Effector memory CD4-positive, alpha-beta T cell (primary cell): ENCODE data around the gene SMARCD2.
"Not testable (repeated sequence)": the region's sequence is repeated elsewhere in the genome, so short reads cannot be mapped to it uniquely, and the experiment has no call there.

Source experiments
- DNase-seq, 3 donors: peaks; one replicate each; pipeline ENCODE4 v3.0.0-alpha.2; 2020
- H3K27ac ChIP-seq: 2 replicates; pipeline ENCODE4 v1.7.0; 2013; ENCODE audit warnings: mild to moderate bottlenecking, low read length, moderate library complexity; ENCODE audit not compliant: insufficient read depth, poor library complexity, severe bottlenecking
- H3K27me3 ChIP-seq: replicated peaks from 2 replicates; pipeline ENCODE4 v1.7.0; 2013; ENCODE audit warnings: mild to moderate bottlenecking, low read length; ENCODE audit not compliant: insufficient read depth, control insufficient read depth, poor library complexity, severe bottlenecking
- H3K36me3 ChIP-seq: 2 replicates; pipeline ENCODE4 v1.7.0; 2013; ENCODE audit warnings: mild to moderate bottlenecking, low read length, moderate library complexity; ENCODE audit not compliant: control insufficient read depth, insufficient read depth
- H3K4me1 ChIP-seq: 2 replicates; pipeline ENCODE4 v1.7.0; 2013; ENCODE audit warnings: low read length, mild to moderate bottlenecking; ENCODE audit not compliant: control insufficient read depth, insufficient read depth, poor library complexity, severe bottlenecking
- H3K4me3 ChIP-seq: 2 replicates; pipeline ENCODE4 v1.7.0; 2013; ENCODE audit warnings: low read length, low read depth, mild to moderate bottlenecking; ENCODE audit not compliant: insufficient read depth, poor library complexity, severe bottlenecking
- H3K9me3 ChIP-seq: 2 replicates; pipeline ENCODE4 v1.7.0; 2013; ENCODE audit warnings: mild to moderate bottlenecking, low read length, moderate library complexity; ENCODE audit not compliant: control insufficient read depth

The SMARCD2 gene

DNA sequence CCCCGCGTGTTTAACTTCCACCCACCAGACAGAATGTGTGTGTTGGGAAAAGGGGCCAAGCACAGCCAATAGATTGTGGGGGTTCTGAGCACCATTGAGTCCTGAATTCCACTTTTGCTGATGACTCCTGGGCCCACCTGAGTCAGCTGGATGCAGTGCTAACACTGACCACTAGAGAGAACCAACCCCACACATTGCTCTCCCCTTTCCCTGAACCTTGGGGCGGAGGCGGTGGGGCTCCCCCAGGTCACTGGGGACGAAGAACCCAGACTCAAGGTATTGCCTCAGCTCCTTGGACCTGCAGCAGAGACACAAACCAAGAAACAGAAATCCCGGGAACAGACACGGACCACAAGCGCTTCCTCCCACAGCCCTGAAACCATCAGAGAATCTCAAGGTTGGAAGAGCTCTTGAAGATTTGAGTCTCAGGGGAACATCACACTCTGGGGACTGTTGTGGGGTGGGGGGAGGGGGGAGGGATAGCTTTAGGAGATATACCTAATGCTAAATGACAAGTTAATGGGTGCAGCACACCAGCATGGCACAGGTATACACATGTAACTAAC lies 31.7 kb upstream of the SMARCD2 start:
- H3K36me3 ChIP-seq, H3K27me3 ChIP-seq, H3K4me1 ChIP-seq, H3K9me3 ChIP-seq, H3K4me3 ChIP-seq, H3K27ac ChIP-seq, DNase-seq: not testable (repeated sequence)

DNA sequence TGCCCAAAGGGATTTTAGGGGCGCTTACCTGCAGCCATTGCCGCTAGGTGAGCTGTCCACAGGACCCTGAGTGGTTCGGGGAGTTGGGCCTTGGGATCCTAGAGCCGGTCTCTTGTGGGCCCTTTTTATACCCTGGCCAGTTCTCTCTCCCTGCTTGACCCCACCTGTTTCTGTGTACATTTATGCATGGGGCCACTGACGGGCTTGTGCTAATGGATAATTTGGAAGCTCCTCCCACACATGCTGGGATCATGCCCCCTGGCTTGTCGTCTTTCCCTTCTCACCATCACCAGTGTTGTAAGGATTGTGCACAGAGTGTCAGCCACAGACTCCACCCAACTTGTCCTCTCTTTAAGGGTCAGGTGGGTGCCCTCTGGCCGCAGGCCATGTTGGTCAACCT lies 31.1 kb upstream of the SMARCD2 start, which contains the start of gene CSH2:
Gene CSH2 (minus strand): TSS at position 101 of the 400 bp plus-strand sequence. CDS start 63 bp downstream, at position 38.
- H3K36me3 ChIP-seq, DNase-seq, H3K4me1 ChIP-seq: not testable (repeated sequence)

DNA sequence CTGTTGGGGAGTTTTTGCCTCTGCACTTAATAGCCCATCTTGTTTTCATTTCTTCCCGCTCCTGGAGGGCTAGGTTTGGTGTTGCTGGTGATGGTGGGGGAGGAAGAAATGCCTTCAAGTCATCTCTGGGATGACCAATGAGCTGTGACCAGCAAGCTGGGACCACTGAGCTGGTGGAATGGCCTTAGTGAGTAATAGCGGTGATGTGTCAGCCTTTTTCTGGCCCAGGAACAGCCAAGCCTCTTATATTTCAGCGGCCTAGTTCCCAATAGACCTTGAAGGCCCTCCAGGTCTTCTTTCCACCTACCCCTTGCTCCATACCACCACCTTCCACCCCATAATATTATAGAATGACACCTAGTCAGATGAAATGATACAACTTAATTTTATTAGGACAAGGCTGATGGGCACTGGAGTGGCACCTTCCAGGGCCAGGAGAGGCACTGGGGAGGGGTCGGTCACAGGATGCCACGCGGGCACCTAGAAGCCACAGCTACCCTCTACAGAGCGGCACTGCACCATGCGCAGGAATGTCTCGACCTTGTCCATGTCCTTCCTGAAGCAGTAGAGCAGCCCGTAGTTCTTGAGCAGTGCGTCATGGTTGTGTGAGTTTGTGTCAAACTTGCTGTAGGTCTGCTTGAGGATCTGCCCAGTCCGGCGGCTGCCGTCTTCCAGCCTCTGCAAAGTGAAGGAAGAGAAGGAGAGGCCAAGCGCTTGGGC lies 29.3 kb upstream of the SMARCD2 start:
- H3K27ac ChIP-seq, H3K9me3 ChIP-seq, H3K4me3 ChIP-seq, DNase-seq, H3K4me1 ChIP-seq, H3K36me3 ChIP-seq, H3K27me3 ChIP-seq: not testable (repeated sequence)

More for the DNA sequence above, 31.1 kb upstream of the SMARCD2 start, which contains the start of gene CSH2:
- H3K9me3 ChIP-seq, H3K27ac ChIP-seq, H3K27me3 ChIP-seq, H3K4me3 ChIP-seq: not testable (repeated sequence)

DNA sequence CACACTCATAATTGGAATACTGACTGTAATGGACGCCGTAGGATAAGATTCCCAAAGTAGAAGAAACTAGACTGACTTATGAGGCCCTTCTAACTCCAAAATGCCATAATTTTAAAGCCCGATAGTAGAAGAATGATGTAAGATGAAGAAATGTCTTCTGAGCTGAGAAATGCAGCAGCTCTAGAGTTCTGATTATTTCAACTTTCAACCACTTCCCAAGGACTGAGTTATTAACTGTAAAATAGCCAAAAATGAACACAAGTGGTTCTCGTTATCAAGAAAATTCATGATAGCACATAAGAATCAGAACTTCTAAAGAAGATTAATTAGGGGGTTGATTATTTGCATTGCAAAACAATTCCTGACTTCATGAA lies 27.8 kb upstream of the SMARCD2 start:
- H3K4me3 ChIP-seq, H3K36me3 ChIP-seq, H3K27me3 ChIP-seq, DNase-seq, H3K27ac ChIP-seq, H3K9me3 ChIP-seq, H3K4me1 ChIP-seq: not testable (repeated sequence)

DNA sequence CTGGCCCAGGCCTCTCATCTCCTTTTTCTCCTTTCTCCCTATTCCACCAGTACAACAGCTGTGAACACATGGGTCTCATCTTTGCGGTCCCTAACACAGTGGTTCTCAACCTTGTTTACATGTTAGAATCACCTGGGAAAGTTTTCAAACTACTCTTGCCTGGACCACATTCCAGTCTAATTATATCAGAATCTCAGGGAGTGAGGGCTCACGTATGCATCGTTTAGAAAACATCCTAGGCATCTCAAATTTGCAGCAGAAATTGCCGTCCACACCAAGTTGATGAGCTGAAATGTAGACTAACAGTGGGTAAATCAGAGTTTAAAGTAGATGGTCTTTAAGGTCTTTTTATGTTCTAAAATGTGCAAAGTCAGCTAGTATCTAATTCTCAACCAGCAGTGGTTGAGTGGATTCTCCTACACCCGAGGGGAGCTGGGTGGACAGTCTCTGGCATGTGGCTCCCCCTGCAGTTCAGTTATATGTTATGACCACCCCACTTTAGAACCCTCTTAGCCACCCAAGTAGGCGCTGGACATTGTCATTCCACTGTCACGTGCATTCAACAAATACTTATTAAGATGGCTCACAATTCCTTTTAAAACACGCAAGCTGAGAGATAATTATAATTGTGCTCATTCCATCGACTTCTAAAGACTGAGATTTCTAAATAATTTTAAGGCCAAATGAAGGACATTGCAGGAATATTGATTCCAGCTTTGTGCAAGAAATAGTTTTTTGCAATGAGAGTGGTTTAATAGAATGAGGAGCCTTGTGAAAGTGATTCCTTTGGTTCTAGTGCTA lies 27.2 kb upstream of the SMARCD2 start:
- not testable (repeated sequence) for H3K27me3 ChIP-seq, H3K4me3 ChIP-seq, H3K36me3 ChIP-seq, H3K9me3 ChIP-seq, H3K4me1 ChIP-seq, DNase-seq, H3K27ac ChIP-seq

DNA sequence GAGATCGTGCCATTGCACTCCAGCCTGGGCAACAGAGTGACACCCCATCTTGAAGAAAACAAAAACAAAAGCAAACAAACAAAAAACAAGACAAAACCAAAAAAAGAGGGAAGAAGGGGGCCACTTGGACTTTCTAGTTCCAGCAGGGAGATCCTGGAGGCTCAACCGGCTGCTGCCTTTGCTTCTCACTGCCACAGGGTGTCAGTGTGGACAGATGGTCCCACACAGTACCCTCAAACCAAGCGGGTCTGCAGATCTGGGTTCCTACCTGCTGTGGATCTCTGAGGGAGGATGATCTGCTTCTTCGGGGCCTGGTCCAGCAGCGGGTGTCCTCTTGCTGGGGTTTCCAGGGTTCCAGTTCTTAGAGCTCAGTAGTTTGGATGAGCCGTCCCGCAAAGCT lies 24.1 kb upstream of the SMARCD2 start:
- not testable (repeated sequence) for H3K27me3 ChIP-seq, H3K4me3 ChIP-seq, DNase-seq, H3K9me3 ChIP-seq, H3K27ac ChIP-seq, H3K36me3 ChIP-seq, H3K4me1 ChIP-seq

DNA sequence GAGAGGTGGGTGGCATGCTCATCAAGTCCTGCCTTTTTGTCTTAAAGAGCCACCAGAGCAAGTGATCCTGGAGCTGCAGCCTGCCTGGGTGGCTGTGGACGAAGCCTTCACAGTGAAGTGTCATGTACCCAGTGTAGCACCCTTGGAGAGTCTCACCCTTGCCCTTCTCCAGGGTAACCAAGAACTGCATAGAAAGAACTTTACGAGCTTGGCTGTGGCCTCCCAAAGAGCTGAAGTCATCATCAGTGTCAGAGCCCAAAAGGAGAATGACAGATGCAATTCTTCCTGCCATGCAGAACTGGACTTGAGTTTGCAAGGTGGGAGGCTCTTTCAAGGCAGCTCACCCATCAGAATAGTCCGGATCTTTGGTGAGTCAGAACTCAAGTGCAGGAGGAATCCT lies 16.8 kb upstream of the SMARCD2 start:
- Histone ChIP-seq H3K4me3 (no peak overlapping the region), H3K27me3 (no peaks in the 10 kb centered on the region), H3K36me3 (no peaks in the 10 kb centered on the region), H3K9me3 (no peaks in the 10 kb centered on the region), H3K4me1 (no peaks in the 10 kb centered on the region), H3K27ac (no peak overlapping the region)
- no peak for DNase-seq

DNA sequence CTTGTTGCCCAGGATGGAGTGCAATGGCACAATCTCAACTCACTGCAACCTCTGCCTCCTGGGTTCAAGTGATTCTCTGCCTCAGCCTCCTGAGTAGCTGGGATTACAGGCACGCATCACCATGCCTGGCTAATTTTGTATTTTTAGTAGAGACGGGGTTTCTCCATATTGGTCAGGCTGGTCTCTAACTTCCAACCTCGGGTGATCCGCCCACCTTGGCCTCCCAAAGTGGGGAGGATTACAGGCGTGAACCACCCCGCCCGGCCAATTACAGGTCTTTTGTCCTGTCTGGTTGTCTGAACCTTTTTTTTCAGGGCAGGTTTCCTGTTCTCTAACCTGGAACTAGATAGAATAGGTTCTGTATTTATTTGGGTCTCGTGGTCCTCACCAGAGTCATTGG lies 13.9 kb upstream of the SMARCD2 start:
- H3K27ac ChIP-seq, H3K4me3 ChIP-seq, H3K4me1 ChIP-seq, DNase-seq, H3K36me3 ChIP-seq, H3K27me3 ChIP-seq, H3K9me3 ChIP-seq: not testable (repeated sequence)

DNA sequence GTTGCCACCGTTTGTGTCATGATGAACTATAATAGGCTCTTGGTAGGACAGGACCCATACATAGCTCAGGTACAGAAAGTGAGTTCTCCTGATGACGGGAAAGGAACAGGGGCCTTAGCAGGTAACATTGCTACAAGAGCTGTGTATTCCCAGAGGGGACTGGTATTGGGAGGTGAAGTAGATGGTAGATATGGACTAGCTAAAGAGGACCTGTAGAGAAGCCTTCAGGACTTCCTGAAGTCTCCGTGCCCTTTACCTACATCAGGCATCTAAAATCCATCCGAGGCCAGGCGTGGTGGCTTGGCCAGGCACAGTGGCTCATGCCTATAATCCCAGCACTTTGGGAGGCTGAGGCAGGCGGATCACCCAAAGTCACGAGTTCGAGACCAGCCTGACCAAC lies 12.7 kb upstream of the SMARCD2 start:
- Histone ChIP-seq H3K36me3 (no peaks in the 10 kb centered on the region), H3K9me3 (no peaks in the 10 kb centered on the region), H3K27ac (no peak overlapping the region), H3K4me1 (no peaks in the 10 kb centered on the region), H3K27me3 (no peaks in the 10 kb centered on the region), H3K4me3 (no peak overlapping the region)
- DNase-seq: no peak

DNA sequence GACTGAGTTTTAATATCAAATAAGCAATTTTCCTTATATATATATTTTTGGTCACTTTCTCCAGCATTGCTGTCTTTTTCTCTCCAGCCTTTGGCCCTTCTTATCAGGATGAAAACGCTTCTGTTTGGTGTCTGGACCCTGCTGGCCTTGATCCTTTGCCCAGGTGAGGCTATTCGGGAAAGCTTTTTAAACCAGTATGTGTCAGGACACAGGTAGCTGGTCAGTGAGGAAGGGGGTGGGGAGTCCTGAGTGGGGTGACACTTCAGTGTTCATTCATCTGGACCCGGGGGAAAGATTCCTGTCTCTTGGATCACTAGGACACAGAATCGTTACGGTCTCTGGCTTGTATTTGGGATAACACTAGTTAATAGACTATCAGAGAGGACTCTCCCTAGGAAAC lies 12.2 kb upstream of the SMARCD2 start:
- H3K9me3 ChIP-seq: no peaks in the 10 kb centered on the region
- no peak for DNase-seq
- no peaks in the 10 kb centered on the region for H3K4me1 ChIP-seq
- no peaks in the 10 kb centered on the region for H3K27me3 ChIP-seq
- no peak overlapping the region for H3K4me3 ChIP-seq
- H3K36me3 ChIP-seq: no peaks in the 10 kb centered on the region
- no peak overlapping the region for H3K27ac ChIP-seq
